Fibroblast of skin of right biceps (primary cell): ENCODE data around the gene NDUFS1.
A peak's percentile ranks its signal among the peaks of the same experiment; 100 is the strongest.
"Not testable (repeated sequence)": the region's sequence is repeated elsewhere in the genome, so short reads cannot be mapped to it uniquely, and the experiment has no call there.

Experiments
- DNase-seq: peaks from one replicate; pipeline ENCODE4 v3.0.0-alpha.2; 2013

Gene NDUFS1

DNA sequence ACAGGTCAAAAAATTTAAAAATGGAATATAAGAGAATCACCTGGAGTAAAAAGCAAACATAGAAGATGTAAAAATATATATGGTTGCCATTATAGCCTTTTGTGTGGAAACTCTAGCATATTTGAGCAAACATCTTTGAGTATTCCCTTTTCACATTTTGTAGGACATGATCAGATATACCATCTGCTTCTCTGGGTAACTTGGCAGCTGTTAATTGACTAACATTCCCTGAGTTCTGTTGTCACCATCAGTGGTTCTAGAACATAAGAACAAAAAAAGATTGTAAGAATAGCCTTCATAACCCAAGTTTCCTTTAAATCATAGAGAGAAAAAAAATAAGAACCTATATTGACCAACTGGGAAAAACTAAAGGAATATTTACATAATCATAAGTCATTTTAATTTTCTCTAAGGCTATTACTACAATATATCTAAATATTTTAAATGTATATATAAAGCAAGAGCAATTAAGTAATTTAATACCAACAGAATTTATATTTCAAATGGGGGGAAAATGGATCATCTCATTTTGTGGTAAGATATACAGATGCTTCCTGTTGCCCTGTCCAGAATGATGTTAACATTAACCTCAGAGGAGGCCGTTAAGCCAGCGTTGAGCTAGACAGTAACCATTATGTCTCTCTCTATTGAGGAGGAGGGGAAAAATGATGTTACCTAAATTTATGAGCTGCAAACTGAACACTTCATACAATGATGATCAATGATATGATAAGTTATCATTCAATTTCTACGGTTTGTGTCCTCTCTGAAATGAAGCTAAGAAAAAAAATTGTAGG is 63.5 kb downstream of the NDUFS1 start:
- no peak for DNase-seq

- DNase-seq, result no peak
Observed at GRCh38 chr2:206092297-206092696, 66.9 kb downstream of the NDUFS1 start.

DNA sequence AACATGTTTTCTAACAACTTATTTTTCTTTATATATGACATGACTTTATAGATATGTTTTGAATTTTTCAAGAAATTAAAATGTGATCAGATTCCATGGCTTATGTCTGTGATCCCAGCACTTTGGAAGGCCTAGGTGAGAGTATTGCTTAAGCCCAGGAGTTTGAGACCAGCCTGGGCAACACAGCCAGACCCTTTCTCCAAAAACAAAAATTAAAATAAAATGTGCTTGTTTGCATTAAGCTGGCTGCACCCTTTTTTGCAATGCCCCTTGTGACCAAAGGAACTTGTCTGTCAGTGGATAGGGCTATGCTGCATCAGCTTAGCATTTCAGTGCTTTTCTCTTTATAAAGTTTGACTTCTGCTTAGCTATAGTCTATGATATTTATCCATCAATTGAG is 71.0 kb downstream of the NDUFS1 start:
- no peak for DNase-seq

DNA sequence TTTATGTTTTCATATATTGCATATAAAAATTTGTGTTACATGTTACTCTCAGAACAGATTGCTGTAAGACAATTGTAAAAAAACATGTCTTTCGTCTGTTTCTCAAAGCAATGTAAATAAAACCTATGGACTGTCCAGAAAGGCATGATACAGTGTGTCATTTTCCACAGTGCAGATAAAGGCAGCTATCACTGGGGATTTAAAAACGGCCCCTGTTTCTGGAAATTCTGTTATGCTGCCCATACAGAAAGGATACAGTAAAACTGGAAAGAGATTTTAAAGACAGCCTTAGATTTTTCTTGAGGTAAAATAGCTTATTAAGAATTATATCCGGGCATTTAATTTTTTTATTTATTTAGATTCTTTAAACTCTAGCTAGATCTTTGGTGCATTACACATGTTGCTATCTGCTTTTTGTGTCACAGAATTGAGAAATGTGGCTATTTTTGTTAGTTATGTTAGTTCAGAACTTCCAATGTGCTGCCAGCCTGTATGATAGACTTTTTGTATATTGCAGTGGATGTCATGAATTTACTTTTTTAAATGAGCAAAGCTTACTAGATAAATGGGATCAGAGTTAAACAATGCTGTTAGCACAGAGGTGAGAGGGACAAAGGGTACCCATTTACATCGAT is 72.4 kb downstream of the NDUFS1 start:
- DNase-seq, result peak; percentile 21

- peak; percentile 87 for DNase-seq
Observed at GRCh38 chr2:206085742-206086445, 73.3 kb downstream of the NDUFS1 start, which contains the start of gene INO80D. Gene INO80D (minus strand): TSS chr2:206086174. CDS start chr2:206063016, 23,158 bp downstream.

DNA sequence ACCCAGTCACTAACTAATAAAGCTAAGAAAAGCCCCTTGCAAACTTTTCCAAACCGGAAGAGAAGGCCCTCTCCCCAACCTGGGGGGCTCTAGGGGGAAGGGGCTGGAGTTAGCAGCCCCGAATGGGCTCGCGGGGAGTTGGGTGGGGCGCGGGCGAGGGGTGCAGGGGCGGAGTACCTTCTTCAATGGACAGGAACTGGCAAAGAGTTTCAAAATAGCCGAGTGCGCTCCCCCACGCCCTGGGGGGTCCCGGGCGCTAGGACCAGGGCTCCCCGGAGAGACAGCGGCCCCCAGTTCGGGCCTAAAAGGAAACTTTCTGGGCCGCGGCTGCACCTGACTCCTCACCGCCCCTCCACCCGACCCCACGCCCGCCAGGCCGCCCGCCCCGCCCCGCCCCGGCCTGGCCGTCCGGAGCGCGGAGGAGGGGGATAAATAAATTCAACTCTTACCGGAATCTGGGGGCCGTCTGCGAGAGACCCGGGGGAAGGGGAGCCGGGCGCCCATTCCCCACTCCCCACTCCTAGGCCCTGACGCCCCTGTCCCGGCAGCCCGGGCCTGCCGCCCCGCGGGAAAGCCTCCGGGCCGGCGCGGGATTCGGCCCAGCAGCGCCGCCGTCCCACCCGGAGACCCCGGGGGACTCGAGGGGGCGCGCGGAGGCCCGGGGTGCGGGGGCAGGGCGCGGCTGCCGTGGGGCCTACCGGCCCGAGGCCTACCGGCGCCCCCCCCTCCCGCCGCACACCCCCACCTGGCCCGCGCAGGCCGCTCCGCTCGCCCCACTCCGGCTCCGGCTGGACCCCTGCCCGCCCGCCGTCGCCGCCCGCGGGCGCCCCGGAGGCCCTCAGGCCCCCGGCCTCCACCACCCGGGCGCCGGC is 74.1 kb downstream of the NDUFS1 start:
- peak; percentile 30 for DNase-seq

- peak; percentile 79 for DNase-seq
Observed at GRCh38 chr2:206084439-206084869, 74.8 kb downstream of the NDUFS1 start.

GRCh38 chr2:206083602-206084438 is 75.4 kb downstream of the NDUFS1 start:
- no peak for DNase-seq

DNA sequence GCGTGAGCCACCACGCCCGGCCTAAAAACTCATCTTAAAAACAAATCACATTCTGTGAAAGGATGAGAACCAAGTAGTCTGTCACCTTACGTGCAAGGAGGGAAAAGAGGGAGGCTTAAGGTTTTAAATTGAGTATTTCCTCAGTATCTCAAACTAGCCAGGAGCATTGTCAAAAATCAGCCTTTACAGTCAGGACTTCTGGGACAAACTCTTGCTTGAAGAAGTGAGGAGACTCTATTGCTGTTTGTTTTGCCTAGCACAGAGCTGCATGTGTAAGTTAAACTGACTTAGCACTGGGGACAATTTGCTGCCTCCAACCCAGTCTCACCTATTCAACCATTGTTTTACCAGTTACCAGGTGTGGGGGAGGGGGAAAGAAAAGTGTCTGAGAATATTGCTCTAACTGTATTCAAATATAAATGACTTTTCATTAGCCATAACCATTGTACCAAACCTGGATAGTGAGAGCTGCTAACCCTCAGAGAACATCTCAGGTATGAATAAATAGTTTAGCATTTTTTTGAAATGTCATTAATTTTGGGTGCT is 76.9 kb downstream of the NDUFS1 start:
- DNase-seq, result no peak

GRCh38 chr2:206080927-206081326 is 78.3 kb downstream of the NDUFS1 start:
- no peak for DNase-seq

DNA sequence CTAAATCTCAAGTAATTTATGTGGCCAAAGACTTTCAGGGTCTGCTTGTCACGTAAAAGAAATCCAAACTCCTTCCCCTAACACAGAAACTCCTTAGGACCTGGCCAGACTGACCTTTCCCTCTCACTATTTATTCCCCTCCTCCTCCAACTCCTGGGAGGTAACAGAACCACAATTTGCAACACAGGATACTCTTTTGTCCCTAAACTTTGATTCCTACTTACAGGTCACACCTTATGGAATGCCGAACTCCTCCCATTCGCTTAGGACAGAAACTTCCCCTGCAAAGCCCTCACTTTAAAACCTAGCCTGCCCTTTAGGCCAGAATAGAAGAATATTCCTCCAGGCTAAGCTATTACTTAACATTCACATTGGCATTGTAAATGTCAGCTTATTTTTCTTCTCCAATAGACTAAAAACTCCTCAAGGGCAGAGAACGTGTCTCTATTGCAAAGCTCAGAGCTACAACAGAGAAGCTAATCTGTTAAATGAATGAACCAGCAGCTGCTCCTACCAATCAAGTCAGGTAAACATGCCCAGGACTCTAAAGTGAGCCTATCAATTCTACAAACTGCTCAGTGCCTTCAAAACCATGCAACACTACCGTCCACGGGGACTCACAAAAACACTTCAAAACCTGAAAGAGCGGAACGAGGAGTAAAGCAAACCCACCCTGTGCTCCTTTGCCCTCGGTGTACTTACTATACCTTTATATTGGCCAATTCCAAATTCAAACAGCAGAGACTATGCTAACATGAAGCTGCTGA is 79.4 kb downstream of the NDUFS1 start:
- no peak for DNase-seq

- not testable (repeated sequence) for DNase-seq
Observed at GRCh38 chr2:206077879-206078278, 81.4 kb downstream of the NDUFS1 start.

- no peak for DNase-seq
Observed at GRCh38 chr2:206075113-206075512, 84.1 kb downstream of the NDUFS1 start.

DNA sequence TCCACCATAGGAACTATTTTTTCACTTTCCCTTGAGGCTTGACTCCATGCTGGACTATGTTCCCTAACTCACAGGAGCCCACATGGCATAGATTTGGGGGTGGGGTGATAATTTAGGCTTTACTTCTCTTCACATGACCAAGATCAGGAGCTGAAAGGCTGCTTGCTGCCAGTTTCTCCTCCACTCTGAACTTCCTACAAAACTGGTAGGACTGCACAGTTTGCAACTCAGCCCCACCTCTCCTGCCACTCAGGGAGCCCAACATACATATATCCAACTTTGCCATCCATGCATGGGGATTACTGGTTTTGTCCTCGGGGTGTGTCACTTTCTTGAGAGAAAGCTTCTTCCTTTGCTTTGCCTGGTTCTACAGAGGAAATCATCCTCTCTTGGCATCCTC is 87.4 kb downstream of the NDUFS1 start:
- no peak for DNase-seq

- no peak for DNase-seq
Observed at GRCh38 chr2:206069417-206069816, 89.8 kb downstream of the NDUFS1 start.

DNA sequence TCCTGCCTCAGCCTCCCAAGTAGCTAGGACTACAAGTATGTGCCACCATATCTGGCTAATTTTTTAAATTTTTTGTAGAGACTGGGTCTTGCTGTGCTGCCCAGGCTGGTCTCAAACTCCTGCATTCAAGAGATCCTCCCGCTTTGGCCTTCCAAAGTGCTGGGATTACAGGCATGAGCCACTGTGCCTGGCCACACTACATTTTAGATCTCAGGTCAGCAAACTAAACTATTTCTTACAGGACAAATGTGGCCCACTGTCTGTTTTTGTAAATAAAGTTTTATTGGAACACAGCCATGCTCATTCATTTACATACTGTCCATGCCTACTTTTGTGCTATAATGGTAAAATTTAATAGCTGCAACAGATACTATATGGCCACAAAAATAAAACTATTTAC is 91.0 kb downstream of the NDUFS1 start:
- no peak for DNase-seq
